H7 (cell line): ENCODE measurements around the gene TRIM71. TPM values are rescaled to one million over a fixed set of nuclear protein-coding genes. Genes with fewer than 3 reads are reported as not detected.
A peak's percentile ranks its signal among the peaks of the same experiment; 100 is the strongest.

ENCODE experiments used
- DNase-seq: peaks from one replicate; pipeline ENCODE4 v3.0.0; 2012
- H3K27me3 ChIP-seq: 2 replicates; pipeline ENCODE4 v1.6.0; 2011; ENCODE audit warnings: mild to moderate bottlenecking, low read length; ENCODE audit not compliant: control insufficient read depth, insufficient read depth
- H3K36me3 ChIP-seq: replicated peaks from 2 replicates; pipeline ENCODE4 v1.5.1; 2011; ENCODE audit warnings: low read length; ENCODE audit not compliant: control insufficient read depth, insufficient read depth
- H3K4me3 ChIP-seq: 2 replicates; pipeline ENCODE4 v1.5.1; 2011; ENCODE audit warnings: low read depth, mild to moderate bottlenecking, control low read depth, low read length, moderate library complexity; ENCODE audit not compliant: insufficient read depth
- total RNA-seq: library from RNA; depleted of rRNA; stranded (reverse); fragments of >200 nt; shearing (Covaris generic); gene quantifications from 2 replicates; pipeline ENCODE4 v1.2.3, GENCODE V29; 2014

The TRIM71 gene
- total RNA-seq, 1 experiment from 2014 or later, result 105 TPM

DNA sequence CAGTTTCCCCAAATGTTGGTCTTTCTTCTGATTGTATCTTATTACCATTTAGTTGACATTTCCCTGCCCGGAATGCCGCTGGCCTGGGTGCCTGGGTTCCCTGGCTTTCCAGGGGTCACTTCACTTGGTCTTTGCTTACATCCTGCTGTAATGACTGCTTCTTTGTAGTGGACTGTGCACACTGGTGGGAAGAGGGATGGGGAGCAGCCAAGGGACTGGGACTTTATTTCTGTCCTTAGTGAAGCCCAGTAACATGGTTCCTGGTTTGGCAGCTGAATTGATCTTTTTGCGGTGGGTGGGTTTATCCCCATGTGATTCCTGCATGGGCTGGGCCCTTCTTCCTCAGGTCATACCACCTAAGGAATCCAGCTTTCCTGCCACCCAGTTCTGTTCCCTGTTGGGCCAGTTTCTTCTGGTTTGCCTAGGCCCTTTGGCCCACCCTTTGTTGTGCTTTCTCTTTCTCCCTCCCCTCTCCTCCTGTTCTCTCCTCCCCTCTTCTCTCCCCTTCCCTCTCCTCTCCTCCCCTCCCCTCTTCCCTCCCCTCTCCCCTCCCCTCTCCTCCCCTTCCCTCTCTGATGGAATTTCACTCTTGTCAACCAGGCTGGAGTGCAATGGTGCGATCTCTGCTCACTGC, 41.9 kb downstream of the TRIM71 start:
- Histone ChIP-seq H3K36me3 (peaks cover 5% of the 10 kb centered on the region), H3K4me3 (no peak overlapping the region), H3K27me3 (no peaks in the 10 kb centered on the region)
- no peak for DNase-seq

DNA sequence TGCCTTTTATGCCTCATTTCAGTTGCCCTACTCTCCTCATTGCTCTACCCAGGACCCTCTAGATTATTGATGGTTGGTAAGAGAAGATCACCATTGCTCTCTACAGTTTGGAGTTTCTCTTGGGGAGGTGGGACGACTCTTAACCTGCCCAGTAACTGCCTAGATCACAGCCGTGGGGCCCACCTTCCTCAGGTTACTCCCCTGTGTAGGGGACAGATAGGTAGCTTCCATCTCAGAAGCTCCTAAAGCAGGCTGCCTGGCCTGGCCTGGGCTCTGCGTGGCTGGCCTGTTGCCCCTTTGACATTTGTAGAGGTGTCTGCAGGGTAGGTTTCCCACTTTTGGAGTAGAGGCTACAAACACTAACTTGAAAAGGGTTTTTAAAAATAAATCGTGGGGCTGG, 42.7 kb downstream of the TRIM71 start:
- Histone ChIP-seq H3K36me3 (peaks cover 1% of the 10 kb centered on the region), H3K4me3 (no peak overlapping the region), H3K27me3 (no peaks in the 10 kb centered on the region)
- DNase-seq, result no peak

DNA sequence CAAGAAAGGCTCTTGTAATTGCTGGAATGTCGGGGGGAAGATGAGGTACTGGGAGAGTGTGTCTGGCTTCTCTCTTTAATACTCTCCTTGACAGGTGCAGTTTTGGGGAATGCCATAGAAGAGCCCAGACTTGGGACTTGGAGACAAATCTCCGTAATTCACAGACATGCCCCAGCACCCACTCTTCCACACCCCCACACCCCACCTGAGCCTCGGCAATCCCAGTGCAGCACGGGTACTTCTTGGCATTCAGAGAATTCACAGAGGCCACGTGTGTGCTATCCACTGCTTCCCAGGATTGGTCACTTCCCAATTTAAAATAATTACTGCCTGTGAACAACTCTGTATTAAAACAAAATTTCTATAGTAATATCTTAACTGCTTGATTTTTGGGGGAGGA, 43.9 kb downstream of the TRIM71 start:
- H3K27me3 ChIP-seq, result no peaks in the 10 kb centered on the region
- DNase-seq, result no peak
- H3K36me3 ChIP-seq, result no peaks in the 10 kb centered on the region; the same call in none of the 2 replicates
- no peak overlapping the region for H3K4me3 ChIP-seq

DNA sequence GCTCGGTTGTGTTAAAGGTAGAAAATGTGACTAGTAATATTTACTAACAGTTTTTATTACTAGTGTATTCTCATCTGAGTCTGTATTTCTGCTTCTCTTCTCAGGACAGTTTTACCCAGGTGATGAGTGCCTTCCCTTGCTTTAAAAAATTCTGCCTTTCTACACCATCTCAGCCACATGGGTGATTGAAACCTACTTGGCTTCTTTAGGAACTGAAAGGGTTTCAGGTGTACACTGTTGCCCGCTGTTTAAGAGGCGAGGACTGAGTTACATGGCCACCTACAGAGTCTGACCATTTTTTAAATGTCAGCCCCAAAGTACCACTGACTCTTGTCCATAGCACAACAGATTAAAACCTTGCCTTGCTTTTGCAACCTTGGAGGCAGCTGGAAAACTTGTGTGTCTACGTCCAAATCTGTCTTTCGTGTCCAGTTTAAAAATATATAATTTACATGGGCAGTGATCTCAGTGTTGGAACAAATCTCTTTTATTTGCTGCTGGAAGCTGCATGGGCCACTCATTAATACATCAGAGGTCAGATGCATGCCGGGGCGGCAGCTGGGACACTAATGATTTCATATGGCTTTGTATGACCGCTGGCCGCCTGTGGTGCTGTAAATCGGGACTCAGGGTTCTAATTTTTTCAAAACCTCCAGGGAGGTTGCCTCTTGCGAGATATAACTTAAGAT, 44.6 kb downstream of the TRIM71 start:
- no peak for DNase-seq
- no peaks in the 10 kb centered on the region for H3K27me3 ChIP-seq
- no peaks in the 10 kb centered on the region; the same call in none of the 2 replicates for H3K36me3 ChIP-seq
- H3K4me3 ChIP-seq, result no peak overlapping the region

DNA sequence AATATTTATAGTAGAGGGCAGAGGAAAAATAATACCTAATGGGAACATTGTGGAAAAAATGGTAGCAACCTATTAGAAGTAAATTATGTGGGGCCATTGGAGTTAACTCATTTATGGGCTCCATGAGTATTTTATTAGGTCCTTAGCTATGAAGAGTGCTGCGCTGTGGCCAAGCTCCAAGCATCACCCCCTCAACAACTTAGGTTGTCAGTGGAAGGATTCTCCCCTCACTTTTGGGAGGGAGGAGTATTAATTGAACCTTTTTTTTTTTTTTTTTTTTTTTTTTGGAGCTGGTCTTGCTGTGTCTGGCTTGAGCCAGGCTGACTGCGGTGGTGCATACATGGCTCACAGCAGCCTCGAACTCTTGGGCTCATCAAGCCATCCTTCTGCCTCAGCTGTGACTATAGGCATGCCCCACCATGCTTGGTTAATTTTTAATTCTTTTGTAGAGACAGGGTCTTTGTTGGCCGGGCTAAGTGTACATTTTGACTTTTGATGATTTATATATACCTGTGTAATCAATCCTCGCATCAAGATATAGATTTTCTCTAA, 45.2 kb downstream of the TRIM71 start:
- DNase-seq, result no peak
- Histone ChIP-seq H3K36me3 (no peaks in the 10 kb centered on the region; the same call in none of the 2 replicates), H3K27me3 (no peaks in the 10 kb centered on the region), H3K4me3 (no peak overlapping the region)

DNA sequence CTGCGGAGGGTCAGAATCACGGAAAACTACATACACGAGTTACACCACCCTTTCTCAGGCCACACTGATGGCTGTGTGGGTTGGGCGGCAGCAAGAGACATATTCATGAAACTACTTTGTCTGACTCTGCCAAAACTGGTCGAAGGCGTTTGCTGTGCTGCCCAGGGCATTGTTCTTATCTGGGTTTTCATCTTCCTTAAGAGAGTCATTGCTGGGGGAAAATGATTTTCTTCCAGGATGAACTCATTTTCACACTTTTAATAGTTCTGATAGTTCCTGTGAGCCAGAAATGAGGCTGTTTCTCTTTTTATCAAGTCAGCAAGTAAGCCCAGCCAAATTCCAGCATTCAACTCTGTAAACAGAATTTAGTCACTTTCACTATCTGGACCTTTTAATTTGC, 47.6 kb downstream of the TRIM71 start:
- DNase-seq, result no peak
- H3K36me3 ChIP-seq, result no peaks in the 10 kb centered on the region
- H3K4me3 ChIP-seq, result no peak overlapping the region
- H3K27me3 ChIP-seq, result no peaks in the 10 kb centered on the region

DNA sequence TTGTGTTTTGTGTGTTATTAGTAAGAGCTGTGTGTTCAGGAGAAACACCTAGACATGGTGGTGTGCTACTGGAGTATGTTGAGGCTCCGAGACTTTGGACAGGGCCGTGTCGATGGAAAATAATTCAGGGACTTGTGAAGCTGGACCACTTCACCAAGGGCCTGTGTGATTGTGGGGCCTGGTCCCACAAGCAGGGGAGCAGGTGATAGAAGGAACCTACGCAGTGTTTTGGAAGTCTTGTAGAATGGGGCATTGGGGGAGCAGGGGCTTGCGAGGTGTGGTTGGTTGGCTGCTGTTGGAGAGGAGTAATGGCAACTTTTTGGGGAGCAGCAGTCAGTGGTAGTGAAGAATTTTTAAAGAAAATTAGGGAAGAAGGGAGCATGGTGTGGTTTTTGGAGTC, 48.7 kb downstream of the TRIM71 start:
- Histone ChIP-seq H3K4me3 (no peak overlapping the region), H3K27me3 (no peaks in the 10 kb centered on the region), H3K36me3 (no peaks in the 10 kb centered on the region)
- no peak for DNase-seq

DNA sequence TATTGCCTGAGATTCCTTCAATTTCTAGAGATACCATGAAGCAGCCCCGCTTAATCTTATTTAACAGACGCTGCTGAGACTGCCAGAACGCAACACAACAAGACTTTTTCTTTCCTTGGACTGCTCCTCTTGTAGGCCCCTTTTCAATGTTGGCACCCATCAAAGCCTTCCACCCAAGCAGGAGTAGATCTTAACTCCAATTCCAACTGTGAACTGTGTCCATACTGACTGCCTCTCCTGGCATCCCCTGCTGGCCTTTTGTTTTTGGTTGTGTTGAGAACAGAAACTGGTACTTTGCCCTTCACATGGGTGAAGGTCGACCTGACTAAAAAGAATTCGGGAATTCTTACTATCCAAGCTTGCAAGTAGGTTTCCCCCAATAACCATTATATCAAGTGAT, 50.2 kb downstream of the TRIM71 start:
- Histone ChIP-seq H3K36me3 (peaks cover 2% of the 10 kb centered on the region; the same call in 1 of the 2 replicates), H3K4me3 (no peak overlapping the region), H3K27me3 (no peaks in the 10 kb centered on the region)
- DNase-seq, result no peak

DNA sequence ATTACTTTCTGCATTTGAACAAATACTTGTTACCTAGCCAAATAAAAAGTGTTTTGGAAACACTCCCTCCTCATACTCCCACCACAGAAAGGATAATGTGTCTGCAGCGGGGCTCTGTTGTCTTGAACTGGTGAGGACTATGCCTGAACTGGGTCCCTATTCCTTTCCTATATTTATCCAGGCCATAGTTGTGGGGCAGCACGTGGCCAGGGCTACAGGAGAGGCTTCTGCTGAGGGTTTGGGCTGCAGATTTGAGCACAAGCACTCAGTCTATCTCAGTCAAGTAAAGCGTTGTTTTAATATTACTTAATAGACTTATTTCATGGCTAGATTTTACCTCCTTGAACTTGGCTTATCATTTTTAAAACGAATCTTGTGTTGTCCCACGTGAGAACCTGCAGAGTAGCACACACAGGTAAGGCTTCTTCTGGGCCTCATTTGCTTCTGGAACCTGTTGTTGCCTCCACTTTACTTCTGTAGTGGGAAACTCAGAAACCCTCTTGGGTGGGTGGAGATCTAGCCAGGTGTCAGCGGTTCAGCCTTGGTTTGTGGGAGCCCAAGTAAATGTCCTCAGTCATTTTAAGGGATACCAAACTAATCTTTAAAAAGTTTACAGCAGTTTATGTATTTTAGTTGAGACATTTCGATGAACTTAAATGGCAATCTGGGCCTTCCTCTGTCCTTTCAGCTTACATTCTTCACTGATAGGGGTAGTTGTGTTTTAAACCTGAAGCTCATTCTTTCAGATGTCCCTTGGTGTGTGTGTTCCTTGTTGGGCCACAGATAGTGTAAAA, 51.1 kb downstream of the TRIM71 start:
- H3K27me3 ChIP-seq, result no peaks in the 10 kb centered on the region
- no peak for DNase-seq
- peaks cover 10% of the 10 kb centered on the region for H3K36me3 ChIP-seq
- no peak overlapping the region for H3K4me3 ChIP-seq

DNA sequence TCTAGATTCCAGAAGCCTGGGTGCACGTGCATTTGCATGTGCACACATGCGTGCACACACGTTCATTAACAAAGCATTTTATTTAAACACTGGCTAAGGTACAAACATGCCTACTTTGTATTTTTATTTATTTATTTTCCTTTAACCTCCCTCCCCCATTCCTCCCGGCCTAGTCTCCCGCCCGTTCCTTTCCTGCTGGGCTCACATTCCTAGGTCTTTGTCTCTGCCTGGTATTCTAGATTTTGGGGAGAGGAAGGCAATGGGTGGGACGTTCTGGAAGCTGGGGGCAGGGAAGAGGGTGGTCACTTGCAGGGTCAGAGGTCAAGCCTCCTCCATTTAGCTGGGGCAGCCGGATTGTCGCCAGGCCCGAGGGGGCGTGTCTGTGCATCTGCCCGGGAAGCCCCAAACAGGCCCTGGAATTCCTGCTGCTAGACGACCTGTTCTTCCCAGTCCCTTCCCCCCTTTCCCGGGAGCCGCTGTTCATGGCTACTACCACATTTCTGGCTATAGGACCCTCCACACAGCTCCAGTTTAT, 51.8 kb downstream of the TRIM71 start:
- Histone ChIP-seq H3K27me3 (no peaks in the 10 kb centered on the region), H3K36me3 (peaks cover 12% of the 10 kb centered on the region), H3K4me3 (no peak overlapping the region)
- peak; percentile 89 for DNase-seq

DNA sequence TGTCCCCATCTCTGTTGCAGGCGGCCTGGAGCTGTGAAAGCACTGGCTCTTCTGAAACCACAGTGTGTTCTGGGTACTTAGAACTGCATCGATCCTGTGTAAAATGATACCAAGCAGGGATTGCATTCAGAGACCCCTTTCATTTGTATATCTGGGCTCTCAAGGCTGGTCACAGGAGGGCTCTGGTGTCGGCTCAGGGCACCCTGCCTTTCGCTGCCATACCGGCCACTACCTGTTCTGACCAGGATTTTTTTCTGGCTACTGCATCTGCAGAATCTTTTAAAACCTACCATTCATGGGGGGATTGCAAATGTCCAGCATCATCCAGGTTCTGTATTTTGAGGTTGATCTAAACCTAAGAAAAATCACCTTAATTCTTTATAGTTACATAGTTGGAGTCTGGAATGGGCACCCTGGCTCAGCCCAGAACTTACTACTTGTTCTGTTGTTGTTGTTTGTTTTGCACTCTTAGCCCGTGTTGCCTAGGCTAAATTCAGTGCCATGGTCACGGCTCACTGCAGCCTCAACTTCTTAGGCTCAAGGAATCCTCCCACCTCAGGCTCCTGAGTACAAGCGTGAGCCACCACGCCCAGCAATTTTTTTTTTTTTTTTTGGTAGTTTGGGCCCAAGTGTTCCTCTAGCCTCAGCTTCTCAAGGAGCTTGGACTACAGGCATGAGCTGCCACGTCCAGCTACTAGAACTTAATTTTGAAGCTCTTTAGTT, 52.7 kb downstream of the TRIM71 start:
- peaks cover 12% of the 10 kb centered on the region for H3K36me3 ChIP-seq
- no peaks in the 10 kb centered on the region for H3K27me3 ChIP-seq
- DNase-seq, result no peak
- H3K4me3 ChIP-seq, result no peak overlapping the region

DNA sequence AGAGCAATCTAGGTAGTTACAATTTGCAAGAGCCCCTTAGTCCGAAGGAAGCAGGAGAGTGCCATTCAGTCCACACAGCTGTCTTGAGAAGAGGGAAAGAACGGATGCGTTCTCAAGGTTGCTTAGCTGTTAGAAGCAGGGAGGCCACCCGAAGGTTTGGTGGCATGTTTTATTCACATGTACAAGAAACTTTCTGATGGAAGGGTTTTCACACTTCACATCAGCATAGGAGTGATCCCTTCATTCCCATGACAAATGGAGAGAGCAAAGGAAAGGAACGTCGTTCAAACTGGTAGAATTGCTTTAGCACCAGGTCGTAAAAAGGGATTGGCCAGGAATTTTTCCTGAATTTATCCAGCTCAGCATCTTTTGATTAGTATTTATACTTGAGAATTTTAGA, 53.5 kb downstream of the TRIM71 start:
- Histone ChIP-seq H3K27me3 (no peaks in the 10 kb centered on the region), H3K4me3 (no peak overlapping the region), H3K36me3 (peaks cover 12% of the 10 kb centered on the region)
- no peak for DNase-seq

DNA sequence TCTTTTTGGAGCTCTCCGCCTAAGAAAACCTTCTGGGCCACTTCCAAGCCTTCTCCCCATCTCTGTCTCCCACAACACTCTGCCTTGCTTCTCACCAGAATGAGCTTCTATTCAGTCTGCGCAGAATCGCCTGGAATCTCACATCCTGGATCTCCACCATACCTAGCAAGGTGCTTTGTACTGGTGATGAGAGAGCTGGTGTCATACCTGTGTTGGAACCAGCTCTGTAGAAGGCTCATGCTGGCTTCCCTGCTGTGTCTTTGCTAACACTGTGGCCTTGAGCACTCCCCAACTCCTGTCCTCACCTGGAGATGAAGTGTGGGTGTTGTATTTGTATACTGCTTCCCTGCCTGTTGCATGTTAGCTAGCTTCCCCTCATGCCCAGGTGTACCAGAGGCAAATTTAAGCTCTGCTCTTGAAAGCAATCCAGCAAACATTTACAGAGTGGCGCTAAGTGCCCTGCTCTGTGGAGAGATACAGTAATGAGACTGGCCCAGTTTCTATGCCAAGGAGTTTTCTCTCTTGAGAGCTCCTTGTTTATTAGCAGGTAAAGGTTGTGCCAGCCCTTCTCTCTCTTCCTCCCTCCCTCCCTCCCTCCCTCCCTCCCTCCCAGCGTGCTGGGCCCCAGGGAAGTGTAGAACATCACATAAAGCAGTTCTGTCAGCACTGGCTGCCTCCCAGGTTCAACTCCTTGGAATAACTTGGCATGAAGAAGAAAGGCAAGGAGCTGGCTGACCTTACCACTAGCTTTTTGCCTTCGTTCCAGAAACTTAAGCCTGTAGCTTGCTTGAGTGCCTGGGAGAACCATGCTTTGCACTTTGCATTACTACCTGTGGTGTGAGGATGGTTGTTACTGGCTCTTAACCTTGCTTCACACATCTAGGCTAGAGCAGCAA, 54.9 kb downstream of the TRIM71 start:
- Histone ChIP-seq H3K4me3 (no peak overlapping the region), H3K36me3 (peaks cover 14% of the 10 kb centered on the region), H3K27me3 (no peaks in the 10 kb centered on the region)
- no peak for DNase-seq
